IPS-NIHi7 (cell line): ENCODE data around the gene MAP4K4.

Source experiments
- DNase-seq: peaks from one replicate; pipeline ENCODE4 v3.0.0; 2012; ENCODE audit warnings: mixed read lengths; ENCODE audit errors: extremely low spot score

Gene MAP4K4

GRCh38 chr2:101722864-101723263 lies 25.4 kb downstream of the MAP4K4 start:
- DNase-seq = no peak

- DNase-seq = no peak
Observed at GRCh38 chr2:101723371-101724124, 26.0 kb downstream of the MAP4K4 start.

DNA sequence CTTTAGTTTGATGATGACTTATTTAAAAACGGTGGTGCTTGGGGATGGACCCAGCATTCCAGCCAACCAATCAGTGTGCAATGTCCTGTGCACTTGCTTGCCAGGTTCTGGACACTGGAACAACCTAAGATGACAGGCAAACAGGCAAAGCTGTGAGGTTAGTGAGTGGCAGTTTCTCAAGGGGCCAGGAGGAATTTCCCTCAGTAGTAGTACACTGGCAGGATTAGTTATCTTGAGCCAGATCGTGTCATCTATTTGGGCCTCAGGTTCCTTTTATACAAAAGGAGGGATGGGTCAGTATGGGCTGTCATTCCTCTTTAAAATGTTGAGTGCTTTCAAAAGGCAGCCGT lies 26.6 kb downstream of the MAP4K4 start:
- no peak for DNase-seq

GRCh38 chr2:101725038-101725437 lies 27.5 kb downstream of the MAP4K4 start:
- DNase-seq = no peak

- no peak for DNase-seq
Observed at GRCh38 chr2:101725515-101726192, 28.1 kb downstream of the MAP4K4 start.

DNA sequence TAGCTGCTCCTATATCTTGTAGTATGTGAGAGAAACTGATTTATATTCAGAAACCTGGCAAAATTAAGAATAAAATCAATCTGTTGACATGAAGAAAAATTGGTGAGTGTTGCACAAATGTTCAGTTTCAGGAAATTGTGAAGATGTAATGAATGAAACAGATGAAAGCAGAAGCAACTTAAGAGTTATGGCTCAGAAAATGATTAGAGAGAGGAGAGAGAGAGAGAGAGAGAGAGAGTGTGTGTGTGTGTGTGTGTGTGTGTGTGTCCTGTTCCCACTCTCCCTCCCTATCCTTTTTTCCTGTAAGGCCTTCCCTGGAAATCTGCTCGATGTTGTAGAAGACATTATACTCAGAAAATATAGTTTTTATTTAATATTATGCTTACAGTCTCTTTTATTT lies 31.4 kb downstream of the MAP4K4 start:
- no peak for DNase-seq

GRCh38 chr2:101729521-101730190 lies 32.1 kb downstream of the MAP4K4 start:
- no peak for DNase-seq

- no peak for DNase-seq
Observed at GRCh38 chr2:101731221-101732054, 33.9 kb downstream of the MAP4K4 start.

DNA sequence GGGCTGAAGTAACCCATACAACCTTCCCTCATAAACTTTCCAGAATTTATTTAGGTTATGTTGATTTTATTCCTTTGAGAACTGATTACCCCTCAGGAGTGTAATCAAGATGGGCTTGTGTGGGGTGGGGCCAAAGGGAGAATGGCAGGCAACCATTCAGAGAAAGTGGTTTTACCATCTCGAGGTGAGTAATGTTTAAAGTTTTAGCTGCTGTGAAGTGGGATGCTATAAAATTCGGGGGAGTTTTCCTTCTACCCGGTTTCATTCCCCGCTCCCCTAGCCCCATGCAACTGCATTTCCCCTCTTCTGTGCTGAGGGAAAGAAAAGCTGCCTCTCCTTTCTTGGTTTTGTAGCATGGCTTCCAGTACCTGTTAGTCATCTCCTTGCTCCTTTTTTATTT lies 34.7 kb downstream of the MAP4K4 start:
- no peak for DNase-seq

DNA sequence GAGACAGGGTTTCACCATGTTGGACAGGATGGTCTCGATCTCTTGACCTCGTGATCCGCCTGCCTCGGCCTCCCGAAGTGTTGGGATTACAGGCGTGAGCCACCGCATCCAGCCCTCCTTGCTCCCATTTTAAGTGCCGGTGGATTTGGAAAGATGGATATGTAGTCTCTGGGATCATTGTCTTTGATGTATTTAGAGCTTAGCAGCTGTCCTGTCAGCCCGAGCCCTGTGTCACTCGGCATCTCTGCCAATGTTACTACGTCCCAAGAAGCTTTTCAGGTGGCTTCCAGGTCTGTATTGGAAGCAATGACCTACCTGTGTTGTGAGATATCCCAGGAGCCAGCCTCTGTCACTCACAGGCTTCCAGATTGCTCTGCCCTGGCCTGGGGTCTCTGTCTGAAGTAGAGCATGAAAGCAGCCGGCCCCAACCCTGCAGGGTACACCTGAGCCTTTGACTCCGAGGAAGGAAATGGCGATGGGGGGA lies 35.3 kb downstream of the MAP4K4 start:
- DNase-seq = no peak

DNA sequence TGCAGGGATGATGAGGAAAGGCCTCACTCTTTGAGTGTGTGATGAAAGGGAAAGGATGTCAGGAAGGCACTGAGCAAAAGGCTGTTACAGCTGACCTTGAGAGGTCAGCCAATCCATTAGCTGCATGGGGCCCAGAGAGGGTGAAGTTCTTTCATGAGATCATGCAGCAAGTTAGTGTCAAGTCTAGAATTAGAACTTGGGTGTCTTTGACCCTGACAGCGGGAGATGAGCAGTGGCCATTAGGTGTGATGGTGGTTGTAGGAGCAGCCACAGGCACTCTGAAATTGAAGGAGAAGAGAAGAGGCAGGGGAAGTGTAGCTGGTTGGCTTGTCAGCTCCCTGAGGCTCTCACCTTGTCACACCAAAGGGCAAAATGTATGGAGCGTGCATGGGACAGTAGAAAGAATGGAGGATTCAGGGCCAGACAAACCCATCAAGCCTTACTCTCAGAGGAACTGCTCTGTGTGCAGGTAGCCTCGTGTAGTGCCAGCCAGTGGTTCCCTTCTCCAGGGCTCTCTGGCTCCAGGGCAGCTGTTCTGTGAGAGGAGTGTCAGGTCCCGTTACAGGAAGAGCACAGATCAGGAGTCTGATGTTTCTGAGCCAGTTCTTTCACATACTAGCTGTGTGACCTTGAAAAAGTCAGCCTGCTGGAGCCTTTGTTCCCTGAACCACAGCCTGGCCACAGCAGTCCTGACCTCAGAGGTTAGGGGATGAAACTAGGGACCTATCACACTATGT lies 35.9 kb downstream of the MAP4K4 start:
- DNase-seq = no peak

DNA sequence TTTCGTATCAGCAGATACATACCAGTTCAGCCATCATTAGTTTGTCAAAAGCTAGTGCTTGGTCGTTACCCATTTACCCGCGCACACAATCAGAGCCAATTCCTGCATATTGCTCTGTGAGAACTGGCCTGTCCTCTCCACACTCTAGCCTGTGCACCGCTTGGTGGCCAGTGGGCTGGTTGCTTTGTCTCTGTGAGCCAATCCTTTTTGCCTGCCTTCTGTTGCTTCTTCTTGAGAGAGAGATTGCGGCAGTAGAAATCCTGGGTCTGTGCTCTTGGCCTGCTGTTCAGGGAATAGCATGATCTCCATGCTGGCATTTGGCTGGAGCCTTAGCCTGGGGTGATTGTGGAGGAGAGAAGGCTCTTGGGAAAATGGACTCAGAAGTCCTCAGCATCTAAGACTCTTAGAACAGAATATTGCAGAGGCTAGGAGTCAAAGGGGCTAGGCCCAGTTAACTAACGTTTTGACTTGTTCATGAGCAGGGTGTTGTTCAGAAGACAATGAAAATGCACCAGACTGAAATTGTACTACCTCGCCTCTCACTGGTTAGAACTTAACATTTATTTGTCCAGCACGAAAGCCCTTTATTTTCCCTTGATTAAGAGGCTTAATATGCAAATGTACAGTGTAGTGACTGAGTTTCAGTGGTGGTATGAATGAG lies 37.1 kb downstream of the MAP4K4 start:
- DNase-seq = no peak

DNA sequence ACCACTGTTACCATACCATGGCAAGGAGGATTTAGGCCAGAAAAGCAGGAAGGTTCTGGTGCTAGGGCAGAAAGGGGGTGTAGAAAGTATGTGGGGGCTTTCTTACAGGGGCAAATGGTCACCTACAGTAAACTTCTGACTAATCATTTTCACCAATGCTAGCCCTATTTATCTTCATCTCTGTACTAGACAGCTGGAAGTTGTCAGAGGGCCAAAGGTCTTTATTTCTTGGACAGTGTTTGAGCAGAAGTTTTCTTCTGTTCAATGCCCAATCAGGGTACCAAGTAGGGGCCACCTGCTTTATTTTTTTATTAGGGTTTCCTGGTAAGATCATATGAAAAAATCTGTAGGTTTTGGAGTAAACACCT lies 37.6 kb downstream of the MAP4K4 start:
- no peak for DNase-seq

DNA sequence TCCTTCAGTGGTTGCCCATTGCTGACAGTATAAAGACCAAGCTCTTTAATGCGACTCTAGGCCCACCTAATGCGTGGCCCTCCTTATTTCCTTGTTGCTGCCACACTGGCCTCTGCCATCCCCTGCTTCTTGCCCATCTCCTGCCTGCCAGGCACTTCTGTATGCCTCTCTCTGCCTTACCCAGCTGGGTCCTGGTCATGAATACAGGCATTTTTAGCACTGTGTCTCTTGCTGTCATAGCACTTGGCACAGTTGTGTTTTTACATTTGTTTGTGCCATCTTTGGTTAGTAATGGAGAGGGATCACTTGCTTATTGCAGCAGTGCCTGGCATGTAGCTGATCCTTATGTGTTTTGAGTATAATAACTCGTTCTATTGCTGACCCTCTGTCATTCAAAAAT lies 38.7 kb downstream of the MAP4K4 start:
- no peak for DNase-seq

- DNase-seq = no peak
Observed at GRCh38 chr2:101736861-101737291, 39.4 kb downstream of the MAP4K4 start.

- no peak for DNase-seq
Observed at GRCh38 chr2:101737478-101738255, 40.2 kb downstream of the MAP4K4 start.

DNA sequence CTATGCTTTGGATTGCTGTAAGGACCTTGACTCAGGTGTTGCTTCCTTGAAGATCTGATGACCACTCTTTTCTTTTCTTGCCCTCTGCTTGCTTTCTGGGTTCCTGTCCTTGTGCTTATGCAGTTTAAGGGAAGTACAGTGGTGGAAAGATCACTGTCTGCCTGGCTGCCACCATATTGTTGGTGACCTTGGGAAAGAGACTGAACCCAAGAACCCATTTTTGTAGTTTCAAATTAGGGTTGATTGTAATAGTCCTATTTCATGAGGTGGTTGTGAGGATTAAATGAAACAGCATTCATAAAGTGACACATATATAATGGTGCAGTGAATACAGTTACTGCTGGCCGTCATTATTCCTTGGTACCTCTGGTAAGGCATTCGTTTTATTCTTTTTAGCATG lies 41.1 kb downstream of the MAP4K4 start:
- DNase-seq = no peak

DNA sequence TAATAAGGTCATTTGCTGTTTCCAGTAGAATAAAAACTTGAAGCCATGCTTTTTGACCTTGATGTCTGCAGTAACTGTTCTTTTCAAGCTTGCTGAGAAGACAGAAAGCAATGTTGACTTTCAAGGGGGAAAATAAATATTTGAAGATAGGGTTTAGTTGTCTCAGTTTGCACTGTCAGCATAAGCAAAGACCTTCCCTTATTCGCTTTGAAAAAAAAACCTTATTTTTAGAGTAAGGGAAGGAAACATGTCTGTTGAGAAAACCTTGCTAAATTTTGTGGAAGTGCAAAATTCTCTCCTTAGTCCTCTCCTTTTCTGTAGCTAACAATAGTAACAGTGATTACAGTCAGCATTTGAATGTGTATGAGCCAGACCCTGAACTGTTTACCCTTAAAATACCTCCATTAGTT lies 43.1 kb downstream of the MAP4K4 start:
- no peak for DNase-seq

- peak; percentile 57 for DNase-seq
Observed at GRCh38 chr2:101741775-101742520, 44.4 kb downstream of the MAP4K4 start.
